Activated naive CD8-positive, alpha-beta T cell treated with anti-CD3 and anti-CD28 coated beads, Interleukin-2, amount 10 ng/mL, durations not matched to agents 7 days and 5 days (primary cell): ENCODE results near the gene LIPA. TPM values are rescaled to one million over a fixed set of nuclear protein-coding genes. Genes with fewer than 3 reads are reported as not detected.
"Not testable (repeated sequence)": the region's sequence is repeated elsewhere in the genome, so short reads cannot be mapped to it uniquely, and the experiment has no call there.

Source experiments
- ATAC-seq: fragments of 150-1000 bp; cut with Tn5 transposase; one replicate; pipeline ENCODE4 v1.10.0; 2021; ENCODE audit warnings: low read depth, moderate library complexity
- POLR2A ChIA-PET: fragments of 350-600 bp; sonication (Branson Sonifier 250); formaldehyde crosslinking; loops from one replicate; lab custom pipeline; 2021; ENCODE audit warnings: antibody characterized with exemption; lab: Charles Lee
- DNase-seq: peaks from one replicate; pipeline ENCODE4 v3.0.0; 2021
- H3K27ac Mint-ChIP-seq: one replicate; pipeline ENCODE4 v1.8.0; 2022; ENCODE audit warnings: mild to moderate bottlenecking, mixed read lengths
- H3K27me3 Mint-ChIP-seq: one replicate; pipeline ENCODE4 v1.8.0; 2022; ENCODE audit warnings: mild to moderate bottlenecking, moderate library complexity, mixed read lengths
- H3K36me3 Mint-ChIP-seq: one replicate; pipeline ENCODE4 v1.8.0; 2021; ENCODE audit warnings: mild to moderate bottlenecking, mixed read lengths
- H3K4me1 Mint-ChIP-seq: one replicate; pipeline ENCODE4 v1.8.0; 2021; ENCODE audit warnings: mixed read lengths
- H3K4me3 Mint-ChIP-seq: one replicate; pipeline ENCODE4 v1.8.0; 2022; ENCODE audit warnings: mild to moderate bottlenecking, moderate library complexity, mixed read lengths
- H3K9me3 Mint-ChIP-seq: one replicate; pipeline ENCODE4 v1.8.0; 2021; ENCODE audit warnings: mixed read lengths
- total RNA-seq, 2 experiments: library from RNA; stranded (reverse); gene quantifications; one replicate each; pipeline ENCODE4 v1.2.3, GENCODE V29; 2021

Gene LIPA
- total RNA-seq, 2 experiments from 2014 or later: 35.9 to 42.8 TPM

DNA sequence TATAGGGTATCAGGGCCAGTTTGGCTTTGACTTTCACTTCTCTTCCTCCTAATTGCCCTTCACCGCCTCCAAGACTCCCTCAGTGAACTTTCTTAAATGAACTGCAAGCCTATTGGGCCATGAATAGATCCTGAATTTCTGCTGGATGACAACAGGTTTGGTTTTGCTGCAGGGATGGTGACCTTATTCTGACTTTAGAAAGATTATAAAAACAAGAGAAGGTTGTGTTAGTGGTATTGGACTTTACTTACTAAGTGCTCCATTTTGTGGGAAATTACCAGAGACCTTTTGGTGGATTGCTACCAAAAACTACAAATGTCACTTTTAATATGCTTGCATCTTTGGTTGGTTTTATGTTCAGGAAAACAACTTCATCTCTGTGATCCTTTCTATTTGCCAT is 11.5 kb upstream of the LIPA start:
- H3K4me3 Mint-ChIP-seq: no peak overlapping the region
- ATAC-seq (no peak), DNase-seq (no peak)
- H3K9me3 Mint-ChIP-seq: no peaks in the 10 kb centered on the region
- H3K27ac Mint-ChIP-seq: no peak overlapping the region
- H3K27me3 Mint-ChIP-seq: peaks cover 25% of the 10 kb centered on the region
- H3K36me3 Mint-ChIP-seq: no peaks in the 10 kb centered on the region
- H3K4me1 Mint-ChIP-seq: peaks cover 6% of the 10 kb centered on the region
- POLR2A ChIA-PET: no interaction called here

DNA sequence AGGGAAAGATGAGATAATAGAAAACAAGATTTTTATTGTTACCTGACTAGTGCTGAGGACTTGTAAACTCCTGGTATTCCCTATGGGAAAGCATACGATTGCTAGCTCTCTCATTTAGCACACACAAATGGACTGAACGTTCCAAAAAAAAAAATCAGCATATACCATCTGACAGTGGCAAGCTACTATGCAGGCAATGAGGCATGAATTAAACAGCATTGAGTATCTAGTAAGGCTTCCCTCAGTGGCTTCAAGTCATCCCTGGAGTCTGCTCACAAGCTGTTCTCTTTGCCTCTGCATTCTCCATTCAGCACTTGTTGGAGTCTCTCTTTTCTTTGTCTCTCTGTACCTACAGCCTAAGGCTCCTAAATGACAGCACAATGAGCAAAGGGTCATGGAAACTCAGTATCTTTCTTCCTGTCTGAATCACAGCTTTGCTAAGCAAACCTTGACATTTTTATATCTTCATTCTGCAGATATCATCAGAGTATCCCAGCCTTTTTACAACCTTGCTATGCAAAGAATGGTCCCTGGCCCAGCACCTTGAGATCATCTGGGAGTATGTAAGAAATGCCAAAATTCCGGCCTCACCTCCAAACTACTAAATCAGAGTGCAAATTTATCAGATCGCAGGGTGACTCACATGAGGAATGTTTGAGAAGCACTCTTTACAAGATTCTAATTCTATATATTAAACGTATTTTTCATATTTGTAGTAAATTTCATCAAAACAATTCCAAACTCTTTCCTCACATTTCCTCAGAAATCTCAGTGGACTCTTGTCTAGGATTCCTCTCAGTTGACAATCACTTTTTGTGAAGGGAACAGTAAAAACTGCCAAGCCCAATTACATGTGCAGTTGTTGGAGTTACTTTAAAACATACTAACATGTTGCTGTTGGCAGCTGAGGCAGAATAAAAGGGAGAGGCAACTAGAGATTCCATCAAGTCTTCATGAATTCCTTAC is 10.8 kb upstream of the LIPA start:
- Mint-ChIP-seq H3K9me3 (no peaks in the 10 kb centered on the region), H3K4me3 (no peak overlapping the region), H3K36me3 (no peaks in the 10 kb centered on the region), H3K27me3 (peaks cover 26% of the 10 kb centered on the region), H3K4me1 (peaks cover 6% of the 10 kb centered on the region), H3K27ac (no peak overlapping the region)
- POLR2A ChIA-PET: no interaction called here
- ATAC-seq: no peak
- DNase-seq: no peak

DNA sequence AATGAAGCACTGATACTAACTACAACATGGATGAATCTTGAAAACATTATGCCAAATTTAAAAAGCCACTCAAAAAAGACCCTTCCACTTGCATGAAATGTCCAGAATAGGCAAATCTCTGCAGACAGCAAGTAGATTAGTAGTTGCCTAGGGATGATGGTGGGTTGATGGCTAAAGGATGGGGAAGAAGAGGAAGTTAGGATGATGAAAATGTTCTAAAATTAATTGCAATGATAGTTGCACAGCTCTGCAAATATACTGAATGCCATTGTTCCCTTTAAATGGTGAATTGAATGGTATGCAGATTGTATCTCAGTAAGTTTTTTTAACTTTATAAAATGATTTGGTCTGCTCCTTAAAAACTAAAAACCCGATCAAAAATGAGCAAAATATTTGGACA is 7.3 kb upstream of the LIPA start:
- DNase-seq: no peak
- Mint-ChIP-seq H3K9me3 (peaks cover 9% of the 10 kb centered on the region), H3K27me3 (peaks cover 28% of the 10 kb centered on the region), H3K36me3 (peaks cover 9% of the 10 kb centered on the region), H3K4me3 (no peak overlapping the region), H3K27ac (no peak overlapping the region), H3K4me1 (peaks cover 6% of the 10 kb centered on the region)
- ATAC-seq: no peak
- POLR2A ChIA-PET: no interaction called here

DNA sequence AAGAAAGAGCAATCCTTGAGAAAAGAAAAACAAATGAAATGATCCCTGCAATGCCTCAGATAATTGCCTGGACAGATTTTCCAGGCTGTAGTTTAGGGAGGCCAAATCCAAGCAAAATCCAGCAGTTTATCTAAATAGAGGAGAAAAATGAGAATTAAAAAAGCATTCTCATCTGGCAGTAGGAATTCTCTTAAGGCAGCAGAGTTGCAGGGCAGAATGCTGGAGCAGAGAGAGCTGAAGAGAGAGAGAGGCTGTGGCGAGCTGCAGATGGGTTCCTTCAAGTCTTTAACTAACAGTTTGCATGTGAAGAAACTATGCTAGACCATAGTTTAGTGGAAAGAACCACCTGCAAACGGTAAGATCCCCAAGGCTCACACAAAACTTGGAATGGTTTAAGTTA is 6.0 kb upstream of the LIPA start:
- no peak overlapping the region for H3K27ac Mint-ChIP-seq
- H3K9me3 Mint-ChIP-seq: peaks cover 15% of the 10 kb centered on the region
- peaks cover 28% of the 10 kb centered on the region for H3K27me3 Mint-ChIP-seq

DNA sequence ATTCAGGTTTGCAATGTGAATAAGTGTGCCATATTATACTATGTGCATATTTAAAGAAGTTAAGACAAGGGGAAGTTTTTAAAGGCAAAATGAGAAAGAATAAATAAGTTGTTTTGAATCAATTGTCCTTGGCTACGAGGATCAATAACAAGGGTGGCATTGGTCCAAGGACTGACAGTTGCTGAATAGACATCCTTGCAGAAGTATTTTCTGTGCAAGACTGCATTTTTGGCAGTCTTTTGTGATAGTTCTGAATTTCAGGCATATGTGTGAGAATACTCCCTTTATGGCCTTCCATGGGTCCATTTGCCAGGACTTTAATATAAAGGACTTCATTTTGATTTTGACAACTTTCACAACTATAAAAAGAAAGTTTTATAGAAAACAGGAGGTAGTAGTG is 5.4 kb upstream of the LIPA start:
- Mint-ChIP-seq H3K9me3 (peaks cover 15% of the 10 kb centered on the region), H3K27me3 (peaks cover 28% of the 10 kb centered on the region), H3K36me3 (peaks cover 14% of the 10 kb centered on the region), H3K4me3 (no peak overlapping the region), H3K27ac (no peak overlapping the region), H3K4me1 (peaks cover 6% of the 10 kb centered on the region)
- ATAC-seq (no peak), DNase-seq (no peak)
- POLR2A ChIA-PET: interaction anchor here (1.0 kb wide), 1 partner anchor 13 kb away, joined by 4 read pairs; no protein-coding TSS in a partner anchor

More for the DNA sequence above, 6.0 kb upstream of the LIPA start:
- H3K4me1 Mint-ChIP-seq: peaks cover 6% of the 10 kb centered on the region
- POLR2A ChIA-PET: no interaction called here
- DNase-seq (no peak), ATAC-seq (no peak)
- no peak overlapping the region for H3K4me3 Mint-ChIP-seq
- peaks cover 14% of the 10 kb centered on the region for H3K36me3 Mint-ChIP-seq

DNA sequence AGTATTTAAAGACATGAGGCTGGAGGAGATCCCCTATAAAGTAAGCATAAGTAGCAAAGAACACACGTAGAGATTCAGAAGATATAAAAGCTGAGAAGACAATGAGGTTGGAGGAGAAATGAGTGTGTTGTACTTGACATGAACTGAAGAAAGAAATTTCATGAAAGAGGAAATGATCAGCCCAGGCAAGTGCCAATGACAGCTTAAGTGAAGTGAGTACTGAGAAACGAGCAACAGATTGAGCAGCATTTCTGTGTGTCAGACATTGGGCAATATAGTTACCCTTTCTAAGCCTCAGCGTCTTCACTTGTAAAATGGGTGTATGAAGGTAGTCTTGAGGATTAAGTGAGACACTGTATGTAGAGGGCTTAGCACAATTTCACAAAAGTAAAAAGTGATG is 4.8 kb upstream of the LIPA start:
- DNase-seq (no peak), ATAC-seq (no peak)
- Mint-ChIP-seq H3K27me3 (peaks cover 28% of the 10 kb centered on the region), H3K27ac (no peak overlapping the region), H3K4me1 (peaks cover 6% of the 10 kb centered on the region), H3K4me3 (no peak overlapping the region), H3K36me3 (peaks cover 14% of the 10 kb centered on the region), H3K9me3 (peaks cover 15% of the 10 kb centered on the region)
- POLR2A ChIA-PET: interaction anchor here (0.7 to 1.0 kb wide), 2 partner anchors 13 to 158 kb away, joined by 4 read pairs; partner anchors contain the start of gene IFIT5

DNA sequence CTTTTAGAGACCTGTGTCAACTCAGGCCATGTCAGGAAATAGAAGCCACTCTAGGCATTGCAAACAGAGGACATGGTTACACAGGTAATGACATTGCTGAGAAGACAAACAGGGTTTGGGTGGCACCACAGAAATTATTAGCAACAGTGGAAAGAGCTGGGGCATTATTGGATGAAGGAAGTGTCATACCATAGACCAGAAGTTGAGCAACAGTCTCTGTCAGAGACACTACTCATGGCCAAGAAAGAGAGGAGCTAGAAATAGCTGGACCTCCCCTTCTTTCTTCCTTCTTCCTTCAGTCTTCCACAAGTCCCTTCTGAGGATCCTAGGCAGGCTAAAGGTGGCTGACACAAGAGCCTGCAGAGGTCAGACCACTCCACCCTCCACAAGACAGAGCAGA is 4.2 kb upstream of the LIPA start:
- H3K4me3 Mint-ChIP-seq: no peak overlapping the region
- ATAC-seq: no peak
- POLR2A ChIA-PET: interaction anchor here (0.7 to 1.0 kb wide), 2 partner anchors 12 to 159 kb away, joined by 4 read pairs; partner anchors contain the start of gene IFIT5
- peaks cover 28% of the 10 kb centered on the region for H3K27me3 Mint-ChIP-seq
- DNase-seq: no peak
- H3K36me3 Mint-ChIP-seq: peaks cover 14% of the 10 kb centered on the region
- peaks cover 8% of the 10 kb centered on the region for H3K4me1 Mint-ChIP-seq
- H3K9me3 Mint-ChIP-seq: peaks cover 15% of the 10 kb centered on the region
- H3K27ac Mint-ChIP-seq: no peak overlapping the region

DNA sequence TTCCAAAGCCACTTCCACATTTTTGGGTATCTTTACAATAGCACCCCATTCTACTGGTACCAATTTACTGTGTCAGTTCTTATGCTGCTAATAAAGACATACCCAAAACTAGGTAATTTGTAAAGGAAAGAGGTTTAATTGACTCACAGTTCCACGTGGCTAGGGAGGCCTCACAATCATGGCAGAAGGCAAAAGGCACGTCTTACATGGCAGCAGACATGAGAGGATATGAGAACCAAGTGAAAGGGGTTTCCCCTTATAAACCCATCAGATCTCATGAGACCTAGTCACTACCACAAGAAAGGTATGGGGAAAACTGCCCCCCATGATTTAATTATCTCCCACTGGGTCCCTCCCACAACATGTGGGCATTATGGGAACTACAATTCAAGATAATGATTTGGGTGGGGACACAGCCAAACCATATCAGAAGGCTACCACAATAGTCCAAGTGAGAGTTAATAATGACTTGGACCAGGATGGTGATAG is 3.6 kb upstream of the LIPA start:
- peaks cover 14% of the 10 kb centered on the region for H3K36me3 Mint-ChIP-seq
- peaks cover 11% of the 10 kb centered on the region for H3K4me1 Mint-ChIP-seq
- H3K4me3 Mint-ChIP-seq, H3K27ac Mint-ChIP-seq, POLR2A ChIA-PET, ATAC-seq, DNase-seq: not testable (repeated sequence)
- H3K9me3 Mint-ChIP-seq: peaks cover 15% of the 10 kb centered on the region
- H3K27me3 Mint-ChIP-seq: peaks cover 28% of the 10 kb centered on the region

DNA sequence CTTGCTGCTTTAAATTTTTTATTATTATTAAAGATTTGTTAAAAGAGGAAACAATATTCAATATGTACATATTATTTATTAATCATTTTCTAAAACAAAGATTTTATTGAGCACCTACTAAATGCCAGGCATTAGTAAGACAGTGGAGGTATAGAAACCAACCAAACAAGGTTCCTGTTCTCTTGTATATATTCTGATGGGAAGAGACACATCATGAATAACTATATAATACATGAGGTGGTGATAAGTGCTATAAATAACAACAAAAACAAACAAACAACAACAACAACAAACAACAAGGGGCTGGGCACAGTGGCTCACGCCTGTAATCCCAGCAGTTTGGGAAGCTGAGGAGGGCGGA is 630 bp upstream of the LIPA start:
- H3K27me3 Mint-ChIP-seq: peaks cover 8% of the 10 kb centered on the region
- peaks cover 20% of the 10 kb centered on the region for H3K4me1 Mint-ChIP-seq
- H3K36me3 Mint-ChIP-seq: peaks cover 14% of the 10 kb centered on the region
- no peak overlapping the region for H3K27ac Mint-ChIP-seq
- no peak overlapping the region for H3K4me3 Mint-ChIP-seq
- DNase-seq: no peak
- H3K9me3 Mint-ChIP-seq: peaks cover 15% of the 10 kb centered on the region
- no peak for ATAC-seq
- POLR2A ChIA-PET: interaction anchor here (0.9 to 2.0 kb wide), 5 partner anchors 50 to 449 kb away, joined by 4 to 9 read pairs (median 4); partner anchors contain the start of genes IFIT1, IFIT2, IFIT5 and KIF20B

DNA sequence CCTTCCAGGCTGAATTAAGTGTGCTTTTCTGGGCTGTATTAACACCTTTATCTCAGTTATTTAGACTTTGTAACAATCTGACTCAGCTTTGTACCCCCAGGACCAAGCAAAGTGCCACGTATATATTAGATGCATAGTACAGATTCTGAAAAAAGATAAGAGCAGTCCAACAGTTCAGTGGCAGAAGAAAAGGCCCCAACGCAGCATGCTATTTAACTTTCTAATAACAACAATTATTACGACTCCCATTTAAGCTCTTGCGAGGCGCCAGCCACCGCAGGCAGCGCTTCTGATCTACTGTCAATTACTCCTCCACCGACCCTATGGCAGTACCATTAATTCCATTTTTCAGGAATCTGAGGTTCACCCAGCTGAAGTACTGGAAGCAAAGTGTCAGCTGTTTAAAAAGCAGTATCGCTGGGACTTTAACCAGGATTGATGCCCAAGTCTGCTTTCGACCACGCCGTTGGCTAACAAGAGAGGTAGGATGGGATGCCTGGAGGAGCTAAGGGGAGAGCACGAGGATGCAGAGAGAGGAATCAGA is 638 bp downstream of the LIPA start:
- POLR2A ChIA-PET: interaction anchor here (0.7 to 2.0 kb wide), 6 partner anchors 10 to 450 kb away, joined by 3 to 9 read pairs (median 4); partner anchors contain the start of genes IFIT2, IFIT5 and KIF20B
- Mint-ChIP-seq H3K36me3 (peaks cover 14% of the 10 kb centered on the region), H3K27ac (peak overlapping the region; percentile 79), H3K27me3 (no peaks in the 10 kb centered on the region), H3K4me1 (peaks cover 20% of the 10 kb centered on the region), H3K9me3 (peaks cover 15% of the 10 kb centered on the region), H3K4me3 (peak overlapping the region; percentile 86)
- ATAC-seq: no peak
- DNase-seq: no peak

DNA sequence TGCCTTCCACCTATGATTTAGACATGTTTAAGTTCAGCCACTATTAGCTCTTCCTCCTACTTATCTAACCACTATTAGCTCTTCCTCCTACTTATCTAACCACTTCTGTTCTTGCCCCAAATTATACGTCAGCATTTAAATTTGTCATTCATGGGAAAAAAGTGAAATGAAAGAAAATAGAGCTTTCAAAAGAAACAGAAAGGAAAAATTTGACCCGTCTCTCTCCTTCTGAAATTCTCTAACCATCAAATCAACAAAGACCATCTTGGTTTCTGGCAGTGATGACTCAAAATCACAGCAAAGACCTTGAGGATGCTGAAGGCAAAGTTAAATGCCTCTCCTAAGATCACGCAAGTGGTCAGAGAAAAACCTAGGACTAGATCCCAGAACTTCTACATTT is 2.6 kb downstream of the LIPA start:
- ATAC-seq (no peak), DNase-seq (no peak)
- H3K4me1 Mint-ChIP-seq: peaks cover 20% of the 10 kb centered on the region
- peaks cover 5% of the 10 kb centered on the region for H3K36me3 Mint-ChIP-seq
- no peaks in the 10 kb centered on the region for H3K27me3 Mint-ChIP-seq
- H3K4me3 Mint-ChIP-seq: no peak overlapping the region
- no peak overlapping the region for H3K27ac Mint-ChIP-seq
- POLR2A ChIA-PET: interaction anchor here (1.2 kb wide), 1 partner anchor 53 kb away, joined by 3 read pairs; the partner anchor contains the start of gene IFIT2
- peaks cover 6% of the 10 kb centered on the region for H3K9me3 Mint-ChIP-seq

DNA sequence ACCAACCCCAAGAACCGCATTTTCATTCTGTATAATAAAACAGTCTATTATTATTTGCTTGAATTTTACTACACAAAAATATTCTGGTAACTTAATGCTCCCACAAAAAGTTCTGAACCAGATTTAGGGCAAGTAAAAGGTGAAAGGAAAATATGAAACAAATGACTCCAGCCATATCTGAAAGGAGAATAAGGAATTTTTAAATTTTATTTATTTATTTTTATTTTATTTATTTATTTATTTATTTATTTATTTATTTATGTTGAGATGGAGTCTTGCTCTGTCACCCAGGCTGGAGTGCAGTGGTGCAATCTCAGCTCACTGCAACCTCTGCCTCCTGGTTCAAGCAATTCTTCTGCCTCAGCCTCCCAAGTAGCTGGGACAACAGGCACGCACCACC is 4.0 kb downstream of the LIPA start:
- H3K27me3 Mint-ChIP-seq, H3K4me3 Mint-ChIP-seq, POLR2A ChIA-PET, ATAC-seq, H3K27ac Mint-ChIP-seq, DNase-seq, H3K9me3 Mint-ChIP-seq, H3K36me3 Mint-ChIP-seq: not testable (repeated sequence)
- peaks cover 23% of the 10 kb centered on the region for H3K4me1 Mint-ChIP-seq

DNA sequence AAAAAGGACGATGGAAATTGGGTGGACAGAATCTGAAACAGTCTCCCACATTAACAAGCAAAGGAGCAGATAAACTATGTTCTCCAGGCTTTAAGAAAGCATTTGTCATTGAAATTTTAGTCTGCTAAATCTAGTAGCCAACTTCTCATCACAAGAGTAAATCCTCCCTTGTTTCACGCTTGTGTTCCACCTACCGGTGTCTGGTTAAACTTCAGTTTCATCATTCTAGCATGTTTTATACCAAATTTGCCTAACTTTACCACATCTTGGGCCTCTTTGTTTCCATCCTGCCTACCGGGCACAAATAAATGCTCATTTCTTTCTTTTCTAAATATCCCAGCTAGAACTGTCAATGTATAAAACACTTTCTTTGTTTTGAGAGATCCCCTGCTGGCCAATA is 5.8 kb downstream of the LIPA start:
- Mint-ChIP-seq H3K4me1 (peaks cover 22% of the 10 kb centered on the region), H3K36me3 (peaks cover 3% of the 10 kb centered on the region), H3K4me3 (no peak overlapping the region), H3K9me3 (no peaks in the 10 kb centered on the region), H3K27me3 (no peaks in the 10 kb centered on the region), H3K27ac (no peak overlapping the region)
- POLR2A ChIA-PET: no interaction called here
- ATAC-seq (no peak), DNase-seq (no peak)
